Bronchial epithelial cell (primary cell): ENCODE measurements around the gene NFKBIA. TPM values are rescaled to one million over a fixed set of nuclear protein-coding genes. Genes with fewer than 3 reads are reported as not detected.

Experiments used
- DNase-seq: peaks from one replicate; pipeline ENCODE4 v3.0.0-alpha.2; 2010; ENCODE audit warnings: low read depth
- FAIRE-seq: peaks from 2 replicates; lab custom pipeline; 2011; peaks lifted over from hg19 to GRCh38; lab: Jason Lieb, UNC
- H3K27me3 ChIP-seq: 2 replicates; pipeline ENCODE4 v1.5.1; 2011; ENCODE audit warnings: low read length; ENCODE audit not compliant: control insufficient read depth, insufficient read depth
- H3K36me3 ChIP-seq: 2 replicates; pipeline ENCODE4 v1.5.1; 2011; ENCODE audit warnings: low read length; ENCODE audit not compliant: control insufficient read depth, insufficient read depth
- H3K4me3 ChIP-seq: 2 replicates; pipeline ENCODE4 v1.5.1; 2011; ENCODE audit warnings: mild to moderate bottlenecking, low read depth, low read length, control low read depth
- CTCF ChIP-seq: IDR thresholded peaks from 2 replicates; pipeline ENCODE4 v1.5.1; 2011; ENCODE audit warnings: mild to moderate bottlenecking, moderate library complexity, low read length, control low read depth, inconsistent platforms; ENCODE audit not compliant: insufficient read depth, severe bottlenecking
- total RNA-seq: library from RNA; depleted of rRNA; stranded (reverse); fragments of >200 nt; gene quantifications from 2 replicates; pipeline ENCODE4 v1.2.1, GENCODE V29; 2014

The NFKBIA gene
- total RNA-seq, 1 donor from 2014 or later: 60.6 TPM

GRCh38 chr14:35412272-35413056 is 7.9 kb upstream of the NFKBIA start:
- no peak overlapping the region for H3K4me3 ChIP-seq
- DNase-seq (no peak), FAIRE-seq (no peak)
- H3K27me3 ChIP-seq: no peaks in the 10 kb centered on the region
- no peak for TF ChIP-seq CTCF
- H3K36me3 ChIP-seq: no peaks in the 10 kb centered on the region

- DNase-seq: no peak
- TF ChIP-seq CTCF: no peak
- no peaks in the 10 kb centered on the region for H3K36me3 ChIP-seq
- no peak overlapping the region for H3K4me3 ChIP-seq
- no peak for FAIRE-seq
- no peaks in the 10 kb centered on the region for H3K27me3 ChIP-seq
Observed at GRCh38 chr14:35410858-35411257, 6.3 kb upstream of the NFKBIA start.

GRCh38 chr14:35409595-35409994 is 5.0 kb upstream of the NFKBIA start:
- Histone ChIP-seq H3K27me3 (no peaks in the 10 kb centered on the region), H3K36me3 (no peaks in the 10 kb centered on the region), H3K4me3 (no peak overlapping the region)
- no peak for TF ChIP-seq CTCF
- DNase-seq (no peak), FAIRE-seq (no peak)

GRCh38 chr14:35408026-35408425 is 3.5 kb upstream of the NFKBIA start:
- H3K4me3 ChIP-seq: no peak overlapping the region
- TF ChIP-seq CTCF: no peak
- H3K36me3 ChIP-seq: peaks cover 6% of the 10 kb centered on the region
- FAIRE-seq: no peak
- no peaks in the 10 kb centered on the region for H3K27me3 ChIP-seq
- DNase-seq: no peak

- H3K27me3 ChIP-seq: no peaks in the 10 kb centered on the region
- peaks cover 14% of the 10 kb centered on the region for H3K36me3 ChIP-seq
- FAIRE-seq (no peak), DNase-seq (no peak)
- H3K4me3 ChIP-seq: no peak overlapping the region
- no peak for TF ChIP-seq CTCF
Observed at GRCh38 chr14:35407306-35407630, 2.7 kb upstream of the NFKBIA start.
